GM10266 (cell line): ENCODE results near the gene USP35.

Experiments used
- DNase-seq: peaks from one replicate; pipeline ENCODE4 v3.0.0; 2012; ENCODE audit errors: extremely low spot score
- TF ChIP-seq, protein P1 (sequence below): IDR thresholded peaks from 2 replicates; pipeline ENCODE4 v1.5.1; 2012; ENCODE audit warnings: mild to moderate bottlenecking, low read depth; ENCODE audit not compliant: control insufficient read depth, insufficient read depth; ENCODE audit errors: missing control alignments

USP35 gene

DNA sequence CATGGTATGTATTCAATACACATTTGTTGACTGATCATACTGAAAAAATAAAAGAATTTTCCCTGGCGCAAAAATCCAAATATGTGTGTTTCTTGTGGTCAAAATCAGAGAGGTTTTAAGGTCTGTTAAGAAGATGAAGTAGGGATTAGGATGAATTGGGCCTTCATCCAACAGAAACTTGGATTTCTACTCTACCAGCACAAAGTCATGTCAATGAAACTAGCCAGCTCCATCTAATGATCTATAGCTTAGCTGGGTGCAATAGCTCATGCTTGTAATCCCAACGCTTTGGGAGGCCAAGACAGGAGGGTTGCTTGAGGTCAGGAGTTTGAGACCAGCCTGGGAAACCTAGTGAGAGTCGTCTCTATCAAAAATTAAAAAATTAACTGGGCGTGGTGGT lies 65.5 kb downstream of the USP35 start:
- TF ChIP-seq, protein P1, sequence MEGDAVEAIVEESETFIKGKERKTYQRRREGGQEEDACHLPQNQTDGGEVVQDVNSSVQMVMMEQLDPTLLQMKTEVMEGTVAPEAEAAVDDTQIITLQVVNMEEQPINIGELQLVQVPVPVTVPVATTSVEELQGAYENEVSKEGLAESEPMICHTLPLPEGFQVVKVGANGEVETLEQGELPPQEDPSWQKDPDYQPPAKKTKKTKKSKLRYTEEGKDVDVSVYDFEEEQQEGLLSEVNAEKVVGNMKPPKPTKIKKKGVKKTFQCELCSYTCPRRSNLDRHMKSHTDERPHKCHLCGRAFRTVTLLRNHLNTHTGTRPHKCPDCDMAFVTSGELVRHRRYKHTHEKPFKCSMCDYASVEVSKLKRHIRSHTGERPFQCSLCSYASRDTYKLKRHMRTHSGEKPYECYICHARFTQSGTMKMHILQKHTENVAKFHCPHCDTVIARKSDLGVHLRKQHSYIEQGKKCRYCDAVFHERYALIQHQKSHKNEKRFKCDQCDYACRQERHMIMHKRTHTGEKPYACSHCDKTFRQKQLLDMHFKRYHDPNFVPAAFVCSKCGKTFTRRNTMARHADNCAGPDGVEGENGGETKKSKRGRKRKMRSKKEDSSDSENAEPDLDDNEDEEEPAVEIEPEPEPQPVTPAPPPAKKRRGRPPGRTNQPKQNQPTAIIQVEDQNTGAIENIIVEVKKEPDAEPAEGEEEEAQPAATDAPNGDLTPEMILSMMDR, result no peak
- no peak for DNase-seq

DNA sequence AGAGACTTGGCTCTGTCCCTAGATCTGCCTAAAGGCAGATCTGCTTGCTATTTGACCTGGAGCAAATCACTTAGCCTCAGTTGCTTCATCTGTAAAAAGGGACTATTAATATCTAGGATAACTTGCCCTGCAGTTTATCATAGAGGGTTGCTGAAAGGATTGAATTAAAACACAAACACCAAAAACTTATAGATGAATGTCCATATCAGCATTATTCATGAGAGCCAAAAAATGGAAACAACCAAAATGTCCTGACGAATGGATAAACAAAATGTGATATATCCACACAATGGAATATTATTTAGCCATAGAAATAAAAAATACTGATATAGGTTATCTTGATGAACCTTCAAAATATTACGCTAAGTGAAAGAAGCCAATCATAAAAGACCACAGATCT lies 67.2 kb downstream of the USP35 start:
- DNase-seq, result no peak
- TF ChIP-seq, protein P1, result no peak

DNA sequence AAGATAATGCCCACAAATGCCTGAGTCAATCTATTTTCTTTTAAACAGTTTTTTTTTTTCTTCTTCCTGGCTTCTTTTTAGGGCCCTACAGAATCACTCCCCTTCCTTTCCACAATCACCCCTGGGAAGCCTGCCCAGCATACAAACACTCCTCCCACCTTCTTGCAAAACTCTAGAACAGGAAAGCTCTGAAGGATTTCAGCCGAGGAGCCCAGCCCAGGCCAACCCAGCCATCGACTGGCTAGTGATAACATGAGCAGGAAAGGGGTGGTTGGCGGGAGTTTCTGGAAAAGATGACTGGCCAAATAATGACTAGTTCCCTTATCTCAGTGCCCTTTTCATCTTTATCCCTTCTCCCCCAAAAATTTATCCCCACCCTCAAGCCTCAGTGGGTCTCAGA lies 68.2 kb downstream of the USP35 start:
- no peak for DNase-seq
- TF ChIP-seq, protein P1, result no peak

DNA sequence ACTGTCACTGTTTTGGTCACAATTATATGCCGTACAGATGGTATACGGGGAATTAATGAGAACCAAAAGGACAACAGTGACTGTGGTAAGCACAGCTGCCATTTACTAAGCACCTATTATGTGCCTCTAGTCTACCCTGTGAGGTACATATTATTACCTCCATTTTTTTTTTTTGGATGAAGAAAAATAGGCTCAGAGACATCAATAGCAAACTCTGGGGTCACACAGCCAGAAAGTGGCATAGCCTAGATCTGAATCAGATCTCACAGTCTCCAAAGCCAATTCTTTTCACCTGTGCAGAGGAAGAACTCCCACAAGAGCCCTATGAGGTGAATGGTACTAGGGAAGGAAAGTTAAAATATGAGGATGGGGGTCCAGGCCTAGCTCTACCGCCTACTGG lies 68.9 kb downstream of the USP35 start:
- TF ChIP-seq, protein P1, result no peak
- DNase-seq, result no peak

DNA sequence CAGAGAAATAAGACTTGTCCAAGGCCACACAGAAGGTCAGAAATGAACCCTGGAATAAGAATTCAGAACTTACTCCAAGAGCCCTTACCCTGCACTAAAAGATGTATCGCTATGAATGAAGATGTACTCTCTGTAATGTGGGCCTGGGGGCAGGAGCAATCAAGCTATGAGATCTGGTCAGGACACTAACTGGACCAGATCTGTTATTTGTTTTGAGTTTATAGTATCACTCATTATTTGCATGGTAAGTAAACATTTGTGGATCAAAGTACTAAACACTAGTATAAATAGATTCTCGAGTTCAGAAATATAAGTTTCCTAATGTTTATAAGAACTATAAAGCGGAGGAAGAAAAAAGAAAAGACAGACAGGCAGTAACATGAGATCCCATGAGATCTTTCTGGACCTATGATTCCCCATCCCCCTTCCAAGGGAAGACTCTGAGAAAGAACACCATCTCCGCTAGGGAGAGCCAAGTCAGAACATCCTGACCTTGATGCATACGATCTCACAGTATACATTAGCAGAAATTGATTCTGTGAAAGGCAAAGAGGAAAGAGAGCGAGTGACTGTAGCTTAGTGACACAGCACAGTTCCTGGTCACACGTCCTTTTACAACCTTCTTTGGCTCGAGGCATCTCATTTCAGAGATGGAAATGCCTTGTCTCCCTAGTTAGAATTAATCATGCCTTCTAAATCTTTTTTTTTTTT lies 71.2 kb downstream of the USP35 start:
- TF ChIP-seq, protein P1, result no peak
- DNase-seq, result no peak

DNA sequence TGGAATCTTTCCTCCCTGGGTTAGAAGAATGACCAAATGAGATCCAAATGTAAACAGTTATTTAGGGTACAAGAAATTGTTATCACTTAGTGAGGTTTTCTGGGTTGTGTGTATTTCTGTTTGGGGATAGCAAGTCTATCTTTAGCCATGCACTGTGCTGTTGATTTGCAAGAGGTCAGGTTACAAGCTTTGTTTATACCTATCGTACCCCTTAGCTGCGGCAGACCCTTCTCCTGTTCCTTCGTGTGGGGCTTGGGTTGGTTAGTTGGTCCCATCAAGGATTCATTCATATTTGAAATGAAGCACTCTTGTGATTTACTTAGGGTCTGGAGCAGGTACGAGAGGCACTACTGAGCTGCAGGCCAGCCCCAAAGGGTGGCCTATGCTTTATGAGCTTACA lies 72.6 kb downstream of the USP35 start:
- TF ChIP-seq, protein P1, result no peak
- DNase-seq, result no peak

DNA sequence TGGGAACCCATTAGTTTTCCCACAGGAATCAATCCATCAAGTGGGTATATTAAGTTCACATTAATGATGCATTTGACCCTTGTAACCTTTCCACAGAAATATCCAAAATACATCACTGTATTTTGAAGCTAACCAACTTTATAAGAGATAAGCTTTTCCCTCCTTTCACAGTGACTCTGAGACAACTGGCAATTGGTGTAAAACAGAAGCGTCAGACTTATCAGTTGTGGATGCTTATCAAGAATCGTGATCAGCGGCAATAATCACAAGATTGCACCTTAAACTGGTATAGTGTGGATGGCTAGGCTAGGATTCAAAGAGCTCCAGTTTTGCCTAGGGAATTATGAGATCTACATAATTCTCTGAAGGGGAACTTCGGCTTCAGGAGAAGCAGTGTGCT lies 73.1 kb downstream of the USP35 start:
- TF ChIP-seq, protein P1, result no peak

More for the DNA sequence above, 73.1 kb downstream of the USP35 start:
- DNase-seq, result no peak
